Thymus (tissue), 11 donors: ENCODE results near the gene BCLAF1. TPM values are rescaled to one million over a fixed set of nuclear protein-coding genes. Genes with fewer than 3 reads are reported as not detected.
A peak's percentile ranks its signal among the peaks of the same experiment; 100 is the strongest.

Source experiments
- DNase-seq, 9 donors: peaks; one replicate each; pipeline ENCODE4 v3.0.0-alpha.2; 2013; ENCODE audit warnings: low spot score in 9 of 9, low read depth in 6 of 9, missing footprints in 1 of 9
- H3K27ac ChIP-seq, 2 donors: one replicate each; pipeline ENCODE4 v1.5.1; 2013; ENCODE audit warnings: control low read depth in 1 of 2, low read depth in 1 of 2, low read length in 1 of 2, mild to moderate bottlenecking in 1 of 2, moderate library complexity in 1 of 2
- H3K27me3 ChIP-seq, 2 donors: one replicate each; pipeline ENCODE4 v1.5.1; 2013; ENCODE audit warnings: low read length in 1 of 2; ENCODE audit not compliant: control insufficient read depth in 2 of 2, insufficient read depth in 1 of 2
- H3K36me3 ChIP-seq, 2 donors: one replicate each; pipeline ENCODE4 v1.5.1; 2013; ENCODE audit warnings: low read length in 1 of 2, mild to moderate bottlenecking in 1 of 2, moderate library complexity in 1 of 2; ENCODE audit not compliant: control insufficient read depth in 2 of 2, insufficient read depth in 2 of 2
- H3K4me1 ChIP-seq, 2 donors: one replicate each; pipeline ENCODE4 v1.5.1; 2013; ENCODE audit warnings: low read length in 2 of 2; ENCODE audit not compliant: control insufficient read depth in 2 of 2, insufficient read depth in 2 of 2
- H3K4me3 ChIP-seq, 2 donors: one replicate each; pipeline ENCODE4 v1.5.1; 2013; ENCODE audit warnings: low read length in 2 of 2, control low read depth in 1 of 2, mild to moderate bottlenecking in 1 of 2
- H3K9me3 ChIP-seq, 2 donors: one replicate each; pipeline ENCODE4 v1.5.1; 2013; ENCODE audit warnings: low read length in 1 of 2, mild to moderate bottlenecking in 1 of 2; ENCODE audit not compliant: control insufficient read depth in 2 of 2, insufficient read depth in 1 of 2
- WGBS: extraction: QIAGEN DNeasy Blood & Tissue Kit; methylation state at CpG from one replicate; pipeline ENCODE4 v1.1.7; 2013; 5-methylcytosine and 5-hydroxymethylcytosine counted together
- polyA plus RNA-seq: library from polyadenylated mRNA; stranded (reverse); fragments of 200-250 nt; gene quantifications from one replicate; pipeline ENCODE4 v1.2.3, GENCODE V29; 2013
- total RNA-seq: library from RNA; stranded (reverse); fragments of 120-200 nt; gene quantifications from one replicate; pipeline ENCODE4 v1.2.4, GENCODE V29; 2013
- donor health status: healthy.

BCLAF1 gene
- total and polyA plus RNA-seq, 2 donors, result 44.6 to 147 TPM

DNA sequence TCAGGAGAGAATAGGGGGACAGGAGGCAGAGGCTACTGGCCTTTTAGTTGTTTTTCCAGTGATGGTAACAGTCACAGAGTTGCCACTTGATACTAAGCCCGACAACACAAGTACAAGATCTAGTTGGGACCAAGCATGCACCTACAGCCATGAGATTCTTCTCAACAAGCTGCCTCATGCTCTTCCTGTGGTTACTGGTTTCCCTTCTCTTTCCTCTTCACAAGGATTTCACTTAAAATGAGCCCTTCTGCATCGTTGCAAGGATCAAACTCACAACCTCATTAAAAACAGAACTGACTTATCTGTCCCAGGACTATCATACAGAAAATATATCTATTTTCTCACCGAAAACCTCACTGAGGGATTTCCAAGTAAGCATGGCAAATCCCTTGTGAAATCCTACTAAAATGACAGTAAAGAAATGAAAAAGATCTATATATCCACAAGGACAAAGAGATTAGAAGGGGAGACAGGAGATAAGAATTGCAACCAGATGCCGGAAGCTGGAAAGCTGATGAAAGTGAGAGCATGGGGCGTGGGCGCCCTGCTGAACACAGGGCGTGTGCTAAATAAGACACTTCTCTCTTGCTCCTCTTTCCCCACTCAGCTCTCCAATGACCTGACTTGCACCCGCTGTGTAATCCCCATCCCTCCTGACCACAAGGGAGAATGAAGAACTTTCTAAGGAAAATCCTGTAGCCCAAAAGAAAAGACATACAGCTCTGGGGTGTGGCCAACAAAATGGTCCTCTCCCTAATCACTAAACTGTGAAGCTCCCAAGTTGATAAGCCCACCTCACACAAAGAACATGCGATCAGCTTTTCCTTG, 53.0 kb downstream of the BCLAF1 start:
- DNase-seq, result no peak
- Histone ChIP-seq H3K27ac (no peak overlapping the region), H3K4me3 (no peak overlapping the region), H3K27me3 (no peaks in the 10 kb centered on the region), H3K9me3 (no peaks in the 10 kb centered on the region), H3K36me3 (peaks cover 0 to 36% of the 10 kb centered on the region in 2 donors), H3K4me1 (peaks cover 0 to 9% of the 10 kb centered on the region in 2 donors)
- WGBS, result 65% methylated on average over 9 of the region's 9 CpGs

DNA sequence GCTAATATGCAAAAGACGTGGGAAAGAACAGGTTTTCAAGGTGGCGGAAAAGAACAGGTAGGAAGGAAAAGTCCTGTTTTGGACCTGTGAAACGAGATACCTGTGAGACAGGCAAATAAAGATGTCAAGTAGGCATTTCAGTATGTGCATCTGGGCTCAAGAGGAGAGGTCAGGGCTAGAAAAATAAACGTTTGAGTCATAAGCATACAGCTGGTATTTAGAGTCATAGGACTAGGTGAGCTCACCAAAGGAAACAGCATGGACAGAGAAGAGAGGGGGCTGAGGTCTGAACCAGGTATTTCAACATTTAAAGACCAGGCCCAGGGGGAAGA, 54.4 kb downstream of the BCLAF1 start:
- Histone ChIP-seq H3K36me3 (peaks cover 0 to 37% of the 10 kb centered on the region in 2 donors), H3K4me3 (no peak overlapping the region), H3K4me1 (peaks cover 0 to 9% of the 10 kb centered on the region in 2 donors), H3K27ac (no peak overlapping the region), H3K9me3 (no peaks in the 10 kb centered on the region), H3K27me3 (no peaks in the 10 kb centered on the region)
- DNase-seq, result no peak
- 93% methylated on average over 4 of the region's 4 CpGs for WGBS

DNA sequence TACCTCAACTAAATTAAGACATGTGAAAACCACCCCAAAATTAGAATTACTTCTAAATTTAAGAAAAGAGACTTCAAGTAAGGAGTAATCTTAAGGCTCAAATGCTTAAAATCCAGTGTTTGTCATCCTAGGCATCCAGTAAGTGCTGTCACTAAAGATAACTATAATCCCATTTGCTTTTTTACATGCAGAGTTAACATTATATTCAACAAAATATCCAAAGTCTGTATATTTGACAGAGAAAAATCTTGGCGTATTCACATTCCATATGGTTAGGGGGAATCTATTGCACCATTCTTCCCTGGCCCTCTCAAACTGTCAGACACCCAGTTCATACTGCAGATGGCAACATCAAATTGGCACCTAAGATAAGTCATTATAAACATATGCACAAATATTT, 56.9 kb downstream of the BCLAF1 start:
- H3K9me3 ChIP-seq, result no peaks in the 10 kb centered on the region
- WGBS, result 97% methylated on average over 1 of the region's 1 CpG
- no peaks in the 10 kb centered on the region for H3K27me3 ChIP-seq
- H3K4me3 ChIP-seq, result no peak overlapping the region
- H3K4me1 ChIP-seq, result peaks cover 0 to 9% of the 10 kb centered on the region in 2 donors
- no peak for DNase-seq
- H3K36me3 ChIP-seq, result peaks cover 0 to 28% of the 10 kb centered on the region in 2 donors
- H3K27ac ChIP-seq, result no peak overlapping the region

DNA sequence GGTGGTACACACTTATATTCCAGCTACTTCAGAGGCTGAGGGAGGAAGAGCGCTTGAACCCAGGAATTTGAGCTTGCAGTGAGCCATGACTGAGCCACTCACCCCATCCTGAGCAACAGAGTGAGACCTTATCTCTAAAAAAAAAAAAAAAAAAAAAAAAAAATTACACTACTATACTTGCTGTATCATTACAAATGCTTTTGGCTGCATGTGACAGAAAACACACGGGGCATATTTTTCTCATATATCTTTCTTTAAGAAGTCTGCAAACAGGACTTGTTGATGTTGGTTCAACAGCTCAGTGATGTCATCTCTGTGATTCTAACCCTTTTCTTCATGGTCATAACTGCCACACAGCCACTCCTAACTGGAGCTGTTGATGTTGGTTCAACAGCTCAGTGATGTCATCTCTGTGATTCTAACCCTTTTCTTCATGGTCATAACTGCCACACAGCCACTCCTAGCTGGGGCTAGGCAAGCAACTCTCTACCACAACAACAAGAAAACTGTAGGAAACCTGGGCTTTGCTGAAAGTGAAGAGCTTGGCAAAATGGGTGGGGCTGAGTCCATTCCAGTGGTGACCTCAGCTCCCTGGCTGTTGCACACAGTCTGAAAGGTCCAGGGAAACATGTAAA, 59.3 kb downstream of the BCLAF1 start:
- H3K36me3 ChIP-seq, result peaks cover 0 to 23% of the 10 kb centered on the region in 2 donors
- H3K27me3 ChIP-seq, result no peaks in the 10 kb centered on the region
- H3K4me1 ChIP-seq, result no peaks in the 10 kb centered on the region
- H3K9me3 ChIP-seq, result no peaks in the 10 kb centered on the region
- WGBS, result 97% methylated on average over 2 of the region's 2 CpGs
- no peak overlapping the region for H3K27ac ChIP-seq
- H3K4me3 ChIP-seq, result no peak overlapping the region
- no peak for DNase-seq

- H3K27ac ChIP-seq, result no peak overlapping the region
- DNase-seq, result no peak
- no peak overlapping the region for H3K4me3 ChIP-seq
- no peaks in the 10 kb centered on the region for H3K9me3 ChIP-seq
- WGBS, result 65% methylated on average over 2 of the region's 2 CpGs
- H3K4me1 ChIP-seq, result no peaks in the 10 kb centered on the region
- peaks cover 0 to 14% of the 10 kb centered on the region in 2 donors for H3K36me3 ChIP-seq
- no peaks in the 10 kb centered on the region for H3K27me3 ChIP-seq
These were observed 60.8 kb downstream of the BCLAF1 start for GRCh38 chr6:136228814-136229213.

DNA sequence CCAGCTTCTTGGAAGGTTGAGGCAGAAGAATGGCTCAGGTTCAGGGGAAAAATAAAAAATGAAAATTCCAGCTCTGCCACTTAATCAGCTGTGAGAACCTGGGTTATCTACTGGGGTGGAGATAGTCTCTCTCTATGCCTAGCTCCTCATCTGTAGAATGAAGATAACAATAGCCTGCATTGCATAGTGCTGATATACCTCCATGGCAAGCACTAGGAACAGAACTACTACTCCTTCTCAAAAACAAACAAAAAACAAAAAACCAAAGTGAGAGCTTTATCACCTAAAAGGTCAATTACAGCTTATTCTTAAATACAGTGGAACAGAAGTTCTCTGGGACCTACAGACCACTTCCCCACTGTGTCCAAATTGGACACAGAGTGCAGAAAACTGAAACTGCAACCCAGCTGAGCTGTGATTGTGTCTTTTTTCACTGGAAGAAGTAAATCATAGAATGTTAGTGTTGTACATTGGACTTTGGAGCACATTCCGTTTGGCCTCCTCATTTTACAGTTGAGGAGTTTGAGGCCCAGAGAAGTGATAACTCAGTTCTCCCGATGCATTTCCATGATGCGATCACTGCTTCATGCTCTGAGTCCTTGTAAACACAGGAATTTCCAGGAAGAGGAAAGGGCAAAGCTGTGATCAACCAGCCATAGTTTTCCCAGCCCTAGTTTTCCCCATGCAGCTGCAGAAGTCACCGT, 62.8 kb downstream of the BCLAF1 start:
- H3K4me3 ChIP-seq, result no peak overlapping the region
- H3K9me3 ChIP-seq, result no peaks in the 10 kb centered on the region
- peaks cover 0 to 8% of the 10 kb centered on the region in 2 donors for H3K36me3 ChIP-seq
- DNase-seq, result no peak
- H3K27me3 ChIP-seq, result no peaks in the 10 kb centered on the region
- no peak overlapping the region for H3K27ac ChIP-seq
- no peaks in the 10 kb centered on the region for H3K4me1 ChIP-seq
- 99% methylated on average over 4 of the region's 4 CpGs for WGBS

- H3K36me3 ChIP-seq, result peaks cover 0 to 5% of the 10 kb centered on the region in 2 donors
These were observed 63.5 kb downstream of the BCLAF1 start for GRCh38 chr6:136226027-136226673.

GRCh38 chr6:136225496-136225895, 64.2 kb downstream of the BCLAF1 start:
- WGBS, result 84% methylated on average over 5 of the region's 5 CpGs
- peaks cover 0 to under 1% of the 10 kb centered on the region in 2 donors for H3K36me3 ChIP-seq
- no peak overlapping the region for H3K4me3 ChIP-seq
- H3K9me3 ChIP-seq, result no peaks in the 10 kb centered on the region
- H3K27ac ChIP-seq, result no peak overlapping the region
- no peaks in the 10 kb centered on the region for H3K4me1 ChIP-seq
- no peak for DNase-seq
- H3K27me3 ChIP-seq, result no peaks in the 10 kb centered on the region

More at GRCh38 chr6:136226027-136226673, 63.5 kb downstream of the BCLAF1 start:
- Histone ChIP-seq H3K27ac (no peak overlapping the region), H3K4me1 (no peaks in the 10 kb centered on the region), H3K9me3 (no peaks in the 10 kb centered on the region), H3K27me3 (no peaks in the 10 kb centered on the region), H3K4me3 (peak overlapping the region in 1 of 2 donors; percentile 10)
- WGBS, result 34% methylated on average over 12 of the region's 12 CpGs
- peak; percentile 24 to 79 (median 47) for DNase-seq
